Measurements from ENCODE around the gene NDUFA7.

DNA sequence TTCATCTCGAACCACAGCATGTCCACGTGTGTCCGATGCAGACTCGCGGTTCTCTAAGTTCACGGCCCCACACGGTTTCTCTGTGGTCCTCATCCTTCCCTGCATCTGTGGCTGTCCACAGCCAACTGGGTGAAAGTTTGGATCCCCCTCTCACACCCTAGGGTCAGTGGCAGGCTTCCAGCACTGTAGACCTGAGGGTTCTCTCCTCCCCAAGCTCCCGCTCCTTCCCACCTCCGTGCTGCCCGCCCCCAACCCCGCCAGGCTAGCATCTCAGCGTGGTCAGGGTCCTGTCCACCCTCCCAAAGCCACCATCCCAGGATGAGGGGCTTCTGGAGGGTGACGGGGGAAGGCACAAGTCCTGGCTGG is 45.8 kb upstream of the NDUFA7 start:
- TF ChIP-seq EP300 (IDR thresholded peaks at IDR 0.05) (no peak), POLR2A (IDR thresholded peaks at IDR 0.05; ENCODE audit: low read depth) (no peak)
- TF ChIP-seq, protein P1, sequence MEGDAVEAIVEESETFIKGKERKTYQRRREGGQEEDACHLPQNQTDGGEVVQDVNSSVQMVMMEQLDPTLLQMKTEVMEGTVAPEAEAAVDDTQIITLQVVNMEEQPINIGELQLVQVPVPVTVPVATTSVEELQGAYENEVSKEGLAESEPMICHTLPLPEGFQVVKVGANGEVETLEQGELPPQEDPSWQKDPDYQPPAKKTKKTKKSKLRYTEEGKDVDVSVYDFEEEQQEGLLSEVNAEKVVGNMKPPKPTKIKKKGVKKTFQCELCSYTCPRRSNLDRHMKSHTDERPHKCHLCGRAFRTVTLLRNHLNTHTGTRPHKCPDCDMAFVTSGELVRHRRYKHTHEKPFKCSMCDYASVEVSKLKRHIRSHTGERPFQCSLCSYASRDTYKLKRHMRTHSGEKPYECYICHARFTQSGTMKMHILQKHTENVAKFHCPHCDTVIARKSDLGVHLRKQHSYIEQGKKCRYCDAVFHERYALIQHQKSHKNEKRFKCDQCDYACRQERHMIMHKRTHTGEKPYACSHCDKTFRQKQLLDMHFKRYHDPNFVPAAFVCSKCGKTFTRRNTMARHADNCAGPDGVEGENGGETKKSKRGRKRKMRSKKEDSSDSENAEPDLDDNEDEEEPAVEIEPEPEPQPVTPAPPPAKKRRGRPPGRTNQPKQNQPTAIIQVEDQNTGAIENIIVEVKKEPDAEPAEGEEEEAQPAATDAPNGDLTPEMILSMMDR (IDR thresholded peaks at IDR 0.05): no peak

Measured in esophagus muscularis mucosa (tissue), 4 donors.